Adrenal gland (tissue), 12 donors: ENCODE results near the gene BPIFA3. TPM values are rescaled to one million over a fixed set of nuclear protein-coding genes. Genes with fewer than 3 reads are reported as not detected.

Experiments used
- polyA plus RNA-seq, 3 donors: library from polyadenylated mRNA; stranded (reverse); fragments of 200-250 nt in 2 of 3; fragments of 350-450 nt in 1 of 3; fragmentation: Illumina TruSeq in 1 of 3; extraction: RNeasy Lipid Tissue Mini Kit (QIAGEN cat#74804) in 1 of 3; gene quantifications; one replicate each; pipeline ENCODE4 v1.2.3, GENCODE V29; 2013 to 2014
- total RNA-seq, 9 donors: library from RNA; depleted of rRNA in 4 of 9; stranded (reverse); fragments of >200 nt in 4 of 9; fragments of 120-200 nt in 1 of 9; fragmentation: NEBNext Ultra II Directional in 1 of 9; extraction: Animal tissue kit (Norgen Biotek cat#: 25700) in 1 of 9; gene quantifications; one replicate each; pipeline versions ENCODE4 v1.1.0 to v1.2.4, GENCODE V29; 2013 to 2023
- donor health status: healthy with polysubstance abuse.
- donor health status: Bipolar disorder and iron deficiency.
- donor health status: DM: yes; HTN: yes; CAD: no.
- donor health status: DM: no; HTN: no; CAD: no.
- donor health status: DM: no; HTN: no; CAD: no.
- donor health status: DM: yes; HTN: yes; CAD: no.

Gene BPIFA3
- total and polyA plus RNA-seq, 12 donors: not detected

Other genes starting within 250 kb of the BPIFA3 start
- gene SUN5, start 212.9 kb upstream of the BPIFA3 start, total RNA-seq: not detected
- gene SUN5, start 212.9 kb upstream of the BPIFA3 start, polyA plus RNA-seq: not detected
- gene BPIFB2, start 209.6 kb upstream of the BPIFA3 start, total RNA-seq: under 1 TPM in 1 of 9 donors, not detected in 8; 0.15 TPM
- not detected for gene BPIFB2, start 209.6 kb upstream of the BPIFA3 start, polyA plus RNA-seq
- not detected for gene BPIFB6, start 185.7 kb upstream of the BPIFA3 start, total RNA-seq
- not detected for gene BPIFB6, start 185.7 kb upstream of the BPIFA3 start, polyA plus RNA-seq
- gene BPIFB3, start 163.4 kb upstream of the BPIFA3 start, total RNA-seq: not detected
- gene BPIFB3, start 163.4 kb upstream of the BPIFA3 start, polyA plus RNA-seq: not detected
- not detected for gene BPIFB4, start 137.7 kb upstream of the BPIFA3 start, total RNA-seq
- gene BPIFB4, start 137.7 kb upstream of the BPIFA3 start, polyA plus RNA-seq: under 1 TPM in 1 of 3 donors, not detected in 2; 0.07 TPM
- not detected for gene BPIFA2, start 49.2 kb upstream of the BPIFA3 start, total RNA-seq
- gene BPIFA2, start 49.2 kb upstream of the BPIFA3 start, polyA plus RNA-seq: not detected
- not detected for gene BPIFA1, start 18.6 kb downstream of the BPIFA3 start, total RNA-seq
- gene BPIFA1, start 18.6 kb downstream of the BPIFA3 start, polyA plus RNA-seq: not detected
- under 1 TPM in 2 of 9 donors, not detected in 7; 0.23 to 0.25 TPM for gene BPIFB1, start 65.9 kb downstream of the BPIFA3 start, total RNA-seq
- gene BPIFB1, start 65.9 kb downstream of the BPIFA3 start, polyA plus RNA-seq: under 1 TPM in 1 of 3 donors, not detected in 2; 0.07 TPM
- 10 to 100 TPM; 11.3 to 38.8 (median 23.6) TPM for gene CDK5RAP1, start 184.2 kb downstream of the BPIFA3 start, total RNA-seq
- gene CDK5RAP1, start 184.2 kb downstream of the BPIFA3 start, polyA plus RNA-seq: 100 to 1,000 TPM in 1 of 3 donors, 10 to 100 TPM in 2; 30.4 to 134 (median 67.8) TPM
- gene SNTA1, start 226.4 kb downstream of the BPIFA3 start, total RNA-seq: 10 to 100 TPM; 11.5 to 73.2 (median 29.6) TPM
- gene SNTA1, start 226.4 kb downstream of the BPIFA3 start, polyA plus RNA-seq: 10 to 100 TPM in 2 of 3 donors, 1 to 10 TPM in 1; 4.3 to 42.2 (median 29.3) TPM